B cell (primary cell): ENCODE data around the gene ARHGEF26. TPM values are rescaled to one million over a fixed set of nuclear protein-coding genes. Genes with fewer than 3 reads are reported as not detected.

Source experiments
- ATAC-seq: fragments of 200-7000 bp; cut with Tn5 transposase; one replicate; pipeline ENCODE4 v1.10.0; 2021; ENCODE audit warnings: low read depth, mild to moderate bottlenecking, moderate number of reproducible peaks, moderate library complexity
- CTCF ChIA-PET: fragments of 350-600 bp; sonication (Branson Sonifier 250); formaldehyde crosslinking; loops from one replicate; lab custom pipeline; 2021; ENCODE audit warnings: antibody characterized with exemption, inconsistent platforms; lab: Charles Lee
- POLR2A ChIA-PET: fragments of 350-600 bp; sonication (Branson Sonifier 250); formaldehyde crosslinking; loops from one replicate; lab custom pipeline; 2021; ENCODE audit warnings: antibody characterized with exemption; lab: Charles Lee
- DNase-seq: peaks from one replicate; pipeline ENCODE4 v3.0.0; 2013
- H2AFZ ChIP-seq: 2 replicates; pipeline ENCODE4 v1.6.1; 2012; ENCODE audit warnings: mild to moderate bottlenecking, low read depth, low read length; ENCODE audit not compliant: insufficient read depth, poor library complexity, severe bottlenecking
- H3K27ac ChIP-seq, 2 donors: 1 replicate in 1 of 2; 2 replicates in 1 of 2; pipeline ENCODE4 v1.5.1; 2012 to 2013; ENCODE audit warnings: low read length in 2 of 2, mild to moderate bottlenecking in 2 of 2, moderate library complexity in 1 of 2
- H3K27me3 ChIP-seq, 4 experiments: fragments of 200-600 bp in 1 of 4; sonication (generic) in 1 of 4; replicated peaks in 1 of 4; 1 replicate in 2 of 4; 2 replicates in 2 of 4; pipeline versions ENCODE4 v1.6.1 to v1.7.0; 2013 to 2016; ENCODE audit warnings: low read length in 3 of 4, mild to moderate bottlenecking in 2 of 4, mixed read lengths in 1 of 4, moderate library complexity in 1 of 4; ENCODE audit not compliant: insufficient read depth in 4 of 4, control insufficient read depth in 3 of 4; ENCODE audit errors: control extremely low read depth in 1 of 4
- H3K36me3 ChIP-seq, 2 experiments: replicated peaks in 1 of 2; 1 replicate in 1 of 2; 2 replicates in 1 of 2; pipeline versions ENCODE4 v1.6.1 to v1.7.1; 2013; ENCODE audit warnings: low read length in 1 of 2; ENCODE audit not compliant: insufficient read depth in 2 of 2, control insufficient read depth in 1 of 2; ENCODE audit errors: control extremely low read depth in 1 of 2, extremely low read depth in 1 of 2
- H3K4me1 ChIP-seq, 2 donors: fragments of 200-600 bp in 1 of 2; sonication (generic) in 1 of 2; 1 replicate in 1 of 2; 2 replicates in 1 of 2; pipeline versions ENCODE4 v1.5.1 to v1.6.1; 2013 to 2017; ENCODE audit warnings: low read length in 2 of 2; ENCODE audit not compliant: control insufficient read depth in 2 of 2, insufficient read depth in 2 of 2
- H3K4me2 ChIP-seq: replicated peaks from 2 replicates; pipeline ENCODE3; 2012; ENCODE audit warnings: mild to moderate bottlenecking, low read depth, low read length; ENCODE audit not compliant: poor library complexity, severe bottlenecking
- H3K4me3 ChIP-seq, 5 experiments: fragments of 200-600 bp in 1 of 5; sonication (generic) in 1 of 5; 1 replicate in 3 of 5; 2 replicates in 2 of 5; pipeline versions ENCODE4 v1.5.1 to v1.7.0; 2011 to 2016; ENCODE audit warnings: low read length in 4 of 5, mild to moderate bottlenecking in 4 of 5, low read depth in 2 of 5, control low read depth in 1 of 5, moderate library complexity in 1 of 5; ENCODE audit not compliant: insufficient read depth in 1 of 5; ENCODE audit errors: control extremely low read depth in 1 of 5, extremely low read depth in 1 of 5
- H3K79me2 ChIP-seq: fragments of 200-600 bp; sonication (generic); one replicate; pipeline ENCODE4 v1.6.0; 2016; ENCODE audit warnings: low read length; ENCODE audit not compliant: control insufficient read depth, insufficient read depth
- H3K9ac ChIP-seq: fragments of 200-600 bp; sonication (generic); 2 replicates; pipeline ENCODE4 v1.6.1; 2017; ENCODE audit warnings: mild to moderate bottlenecking, low read length, moderate library complexity
- H3K9me3 ChIP-seq, 3 donors: one replicate each; pipeline versions ENCODE4 v1.6.1 to v1.7.1; 2013; ENCODE audit warnings: low read length in 2 of 3; ENCODE audit not compliant: control insufficient read depth in 2 of 3, insufficient read depth in 1 of 3; ENCODE audit errors: control extremely low read depth in 1 of 3
- H4K20me1 ChIP-seq: 2 replicates; pipeline ENCODE4 v1.6.0; 2012; ENCODE audit warnings: mild to moderate bottlenecking, low read length; ENCODE audit not compliant: insufficient read depth, control insufficient read depth, poor library complexity, severe bottlenecking
- H3K27ac Mint-ChIP-seq: one replicate; pipeline ENCODE4 v1.8.0; 2021; ENCODE audit warnings: mixed read lengths
- H3K27me3 Mint-ChIP-seq: one replicate; pipeline ENCODE4 v1.8.0; 2021; ENCODE audit warnings: mixed read lengths
- H3K4me1 Mint-ChIP-seq: one replicate; pipeline ENCODE4 v1.8.0; 2021; ENCODE audit warnings: mixed read lengths
- H3K4me3 Mint-ChIP-seq: one replicate; pipeline ENCODE4 v1.8.0; 2021; ENCODE audit warnings: mixed read lengths
- H3K9me3 Mint-ChIP-seq: one replicate; pipeline ENCODE4 v1.8.0; 2022; ENCODE audit warnings: mixed read lengths; ENCODE audit not compliant: insufficient read depth
- EZH2 ChIP-seq: IDR thresholded peaks from 2 replicates; pipeline ENCODE4 v1.6.1; 2012; ENCODE audit warnings: borderline replicate concordance, low read depth, mild to moderate bottlenecking, moderate library complexity, low read length; ENCODE audit not compliant: insufficient read depth, poor library complexity, severe bottlenecking
- WGBS: methylation state at CpG from one replicate; pipeline ENCODE4 v1.1.5; 2013; ENCODE audit warnings: missing lambda C conversion rate; ENCODE audit not compliant: insufficient coverage; 5-methylcytosine and 5-hydroxymethylcytosine counted together
- intact Hi-C: fragments of 100-400 bp; cut with micrococcal nuclease; formaldehyde crosslinking; loops from one replicate; pipeline ENCODE4 v1.10.0; 2022
- polyA minus RNA-seq: library from RNA; depleted of rRNA, polyadenylated mRNA; stranded (reverse); fragments of >200 nt; gene quantifications from 2 replicates; pipeline ENCODE4 v1.2.3, GENCODE V29; 2012
- polyA plus RNA-seq: library from polyadenylated mRNA; depleted of rRNA; stranded (reverse); fragments of >200 nt; gene quantifications from 2 replicates; pipeline ENCODE4 v1.2.3, GENCODE V29; 2012
- total RNA-seq, 2 donors: library from RNA; stranded (reverse); fragments of 120-200 nt in 1 of 2; gene quantifications; 1 replicate in 1 of 2; 2 replicates in 1 of 2; pipeline versions ENCODE4 v1.2.3 to v1.2.4, GENCODE V29; 2013 to 2022
- TF ChIP-seq, protein P1 (sequence below): fragments of 200-600 bp; IDR thresholded peaks from one replicate; pipeline ENCODE4 v1.8.0; 2022; ENCODE audit warnings: antibody characterized with exemption, mild to moderate bottlenecking

ARHGEF26 gene, protein sequence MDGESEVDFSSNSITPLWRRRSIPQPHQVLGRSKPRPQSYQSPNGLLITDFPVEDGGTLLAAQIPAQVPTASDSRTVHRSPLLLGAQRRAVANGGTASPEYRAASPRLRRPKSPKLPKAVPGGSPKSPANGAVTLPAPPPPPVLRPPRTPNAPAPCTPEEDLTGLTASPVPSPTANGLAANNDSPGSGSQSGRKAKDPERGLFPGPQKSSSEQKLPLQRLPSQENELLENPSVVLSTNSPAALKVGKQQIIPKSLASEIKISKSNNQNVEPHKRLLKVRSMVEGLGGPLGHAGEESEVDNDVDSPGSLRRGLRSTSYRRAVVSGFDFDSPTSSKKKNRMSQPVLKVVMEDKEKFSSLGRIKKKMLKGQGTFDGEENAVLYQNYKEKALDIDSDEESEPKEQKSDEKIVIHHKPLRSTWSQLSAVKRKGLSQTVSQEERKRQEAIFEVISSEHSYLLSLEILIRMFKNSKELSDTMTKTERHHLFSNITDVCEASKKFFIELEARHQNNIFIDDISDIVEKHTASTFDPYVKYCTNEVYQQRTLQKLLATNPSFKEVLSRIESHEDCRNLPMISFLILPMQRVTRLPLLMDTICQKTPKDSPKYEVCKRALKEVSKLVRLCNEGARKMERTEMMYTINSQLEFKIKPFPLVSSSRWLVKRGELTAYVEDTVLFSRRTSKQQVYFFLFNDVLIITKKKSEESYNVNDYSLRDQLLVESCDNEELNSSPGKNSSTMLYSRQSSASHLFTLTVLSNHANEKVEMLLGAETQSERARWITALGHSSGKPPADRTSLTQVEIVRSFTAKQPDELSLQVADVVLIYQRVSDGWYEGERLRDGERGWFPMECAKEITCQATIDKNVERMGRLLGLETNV
- total RNA-seq (not detected in 2 replicates), polyA plus RNA-seq (not detected in 2 replicates), polyA minus RNA-seq (0.26 TPM in 1 of 2 replicates, not detected in the other)
- 0.23 TPM for total RNA-seq (2013)

GRCh38 chr3:154120961-154121700, at the start of gene ARHGEF26:
ARHGEF26 (plus strand) TSS chr3:154121390; CDS start chr3:154121993, 603 bp downstream.
- H3K79me2 ChIP-seq = no peaks in the 10 kb centered on the region
- H3K4me1 Mint-ChIP-seq = peaks cover 21% of the 10 kb centered on the region
- intact Hi-C loops = no loop called here
- ChIA-PET CTCF (interaction anchor here (1.0 kb wide), 1 partner anchor 831 kb away, joined by 3 read pairs; no protein-coding TSS in a partner anchor), POLR2A (no interaction called here)
- peaks cover 0 to 36% (median 20%) of the 10 kb centered on the region in 4 experiments for H3K27me3 ChIP-seq
- no peak within 1 kb of the TSS for H3K27ac Mint-ChIP-seq
- peaks cover 0 to 2% (median 0%) of the 10 kb centered on the region in 3 donors for H3K9me3 ChIP-seq
- H3K27ac ChIP-seq = no peak within 1 kb of the TSS
- H3K27me3 Mint-ChIP-seq = peaks cover 52% of the 10 kb centered on the region
- H3K36me3 ChIP-seq = no peaks in the 10 kb centered on the region
- peak within 1 kb of the TSS; percentile 90 for H3K4me2 ChIP-seq
- no peaks in the 10 kb centered on the region for H4K20me1 ChIP-seq
- H3K4me3 ChIP-seq = peak within 1 kb of the TSS; percentile 43 to 73 (median 57)
- ATAC-seq (peak; percentile 81), DNase-seq (peak; percentile 50)
- H2AFZ ChIP-seq = peak within 1 kb of the TSS; percentile 88
- WGBS = under 1% methylated on average over 66 of the region's 66 CpGs
- TF ChIP-seq EZH2 = no peak
- TF ChIP-seq, protein P1, sequence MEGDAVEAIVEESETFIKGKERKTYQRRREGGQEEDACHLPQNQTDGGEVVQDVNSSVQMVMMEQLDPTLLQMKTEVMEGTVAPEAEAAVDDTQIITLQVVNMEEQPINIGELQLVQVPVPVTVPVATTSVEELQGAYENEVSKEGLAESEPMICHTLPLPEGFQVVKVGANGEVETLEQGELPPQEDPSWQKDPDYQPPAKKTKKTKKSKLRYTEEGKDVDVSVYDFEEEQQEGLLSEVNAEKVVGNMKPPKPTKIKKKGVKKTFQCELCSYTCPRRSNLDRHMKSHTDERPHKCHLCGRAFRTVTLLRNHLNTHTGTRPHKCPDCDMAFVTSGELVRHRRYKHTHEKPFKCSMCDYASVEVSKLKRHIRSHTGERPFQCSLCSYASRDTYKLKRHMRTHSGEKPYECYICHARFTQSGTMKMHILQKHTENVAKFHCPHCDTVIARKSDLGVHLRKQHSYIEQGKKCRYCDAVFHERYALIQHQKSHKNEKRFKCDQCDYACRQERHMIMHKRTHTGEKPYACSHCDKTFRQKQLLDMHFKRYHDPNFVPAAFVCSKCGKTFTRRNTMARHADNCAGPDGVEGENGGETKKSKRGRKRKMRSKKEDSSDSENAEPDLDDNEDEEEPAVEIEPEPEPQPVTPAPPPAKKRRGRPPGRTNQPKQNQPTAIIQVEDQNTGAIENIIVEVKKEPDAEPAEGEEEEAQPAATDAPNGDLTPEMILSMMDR = no peak
- peak within 1 kb of the TSS; percentile 65 for H3K9ac ChIP-seq
- H3K4me1 ChIP-seq = peaks cover 20 to 22% of the 10 kb centered on the region in 2 donors
- H3K4me3 Mint-ChIP-seq = peak within 1 kb of the TSS; percentile 82
- no peaks in the 10 kb centered on the region for H3K9me3 Mint-ChIP-seq
